ENCODE data around the gene PFKM. TPM values are rescaled to one million over a fixed set of nuclear protein-coding genes. Genes with fewer than 3 reads are reported as not detected.

Gene PFKM
- total RNA-seq, 1 donor from 2014 or later, result 22.8 TPM

DNA sequence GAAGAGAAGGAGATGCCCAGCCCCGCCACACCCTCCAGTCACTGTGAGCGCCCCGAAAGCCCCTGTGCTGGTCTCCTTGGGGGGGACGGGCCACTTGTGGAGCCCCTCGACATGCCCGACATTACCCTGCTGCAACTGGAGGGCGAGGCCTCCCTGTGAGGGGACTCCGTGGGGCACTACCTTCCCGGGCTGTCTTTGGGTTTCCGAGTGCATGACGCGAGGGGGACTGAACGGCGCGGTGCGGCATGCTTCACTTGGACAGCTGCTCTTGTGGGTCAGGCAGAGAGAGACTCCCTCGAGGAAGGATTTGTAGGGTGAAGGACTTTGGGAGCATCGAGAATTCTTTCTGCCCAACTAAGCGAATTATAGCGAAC, 65.4 kb downstream of the PFKM start:
- intact Hi-C loops (cut with micrococcal nuclease), result loop anchor here (5.0 to 10.0 kb wide), 2 partner anchors 168 to 1820 kb away; partner anchors contain the start of gene ZNF641

DNA sequence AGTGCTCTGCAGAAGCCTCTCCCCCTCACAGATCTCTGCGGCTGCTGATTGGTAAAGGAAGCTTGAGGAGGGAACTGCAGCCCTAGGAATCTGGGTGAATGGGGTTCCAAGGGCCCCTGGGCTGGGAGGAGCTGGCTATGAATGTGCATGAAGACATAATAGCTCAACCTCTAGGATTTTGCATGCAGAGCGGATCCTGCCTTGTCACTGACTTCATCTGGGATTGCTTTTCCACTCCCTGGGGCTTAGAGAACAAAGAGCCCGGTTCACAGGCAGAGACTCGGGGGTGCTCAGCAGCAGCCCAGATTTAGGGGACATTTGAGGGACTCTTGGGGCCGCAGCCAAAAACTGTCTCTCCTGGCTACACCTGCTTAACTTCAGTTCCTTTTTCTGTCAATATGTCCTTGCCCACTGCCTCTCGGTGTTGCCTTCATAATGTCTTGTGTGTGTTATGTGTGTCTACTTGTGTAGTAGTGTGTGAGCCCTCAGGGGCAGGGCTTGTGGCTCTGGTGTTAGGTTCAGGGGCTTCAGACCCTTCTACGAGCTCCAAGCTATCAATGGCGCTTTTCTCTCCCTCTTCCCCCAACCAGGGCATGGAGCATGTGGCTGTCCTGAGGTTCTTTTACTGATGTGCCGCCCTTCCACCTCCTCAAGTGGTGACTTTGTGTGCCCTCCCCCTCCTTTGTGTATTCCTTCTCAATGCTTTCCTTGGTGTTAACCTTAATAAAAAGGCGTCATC, 66.2 kb downstream of the PFKM start:
- intact Hi-C loops (cut with micrococcal nuclease), result loop anchor here (10.0 kb wide), 1 partner anchor 1821 kb away; no protein-coding TSS in a partner anchor

GRCh38 chr12:48187916-48188695, 68.9 kb downstream of the PFKM start:
- intact Hi-C loops (cut with micrococcal nuclease), result loop anchor here (2.0 to 10.0 kb wide), 2 partner anchors 225 to 1823 kb away; partner anchors contain the start of gene TMEM106C

- intact Hi-C loops (cut with micrococcal nuclease), result loop anchor here (1.0 to 10.0 kb wide), 7 partner anchors 8 to 1825 kb away; partner anchors contain the start of genes KANSL2 and TMEM106C
These were observed 70.4 kb downstream of the PFKM start for GRCh38 chr12:48189331-48190125.

GRCh38 chr12:48191096-48191495, 71.9 kb downstream of the PFKM start:
- intact Hi-C loops (cut with micrococcal nuclease), result loop anchor here (10.0 kb wide), 1 partner anchor 494 kb away; the partner anchor contains the start of gene KANSL2

DNA sequence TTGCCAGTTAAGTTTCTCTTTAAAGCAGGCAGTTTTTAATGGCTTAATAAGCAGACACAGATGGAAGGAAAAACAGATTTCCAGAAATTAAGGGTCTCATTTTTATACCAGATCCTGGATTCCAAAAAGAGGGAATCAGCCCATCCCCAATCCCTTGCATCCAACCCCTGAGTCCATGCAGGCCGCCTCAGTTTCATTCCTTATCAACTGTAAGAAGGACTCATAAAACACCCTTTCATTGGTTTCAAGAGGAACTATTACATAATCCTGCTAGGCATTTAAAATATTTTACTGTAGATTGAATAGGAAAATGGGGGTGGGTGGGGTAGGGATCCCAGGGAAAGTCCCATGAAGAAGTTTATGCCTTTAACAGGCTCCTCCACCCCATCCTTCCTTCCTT, 73.7 kb downstream of the PFKM start:
- intact Hi-C loops (cut with micrococcal nuclease), result loop anchor here (10.0 kb wide), 1 partner anchor 492 kb away; the partner anchor contains the start of gene KANSL2

DNA sequence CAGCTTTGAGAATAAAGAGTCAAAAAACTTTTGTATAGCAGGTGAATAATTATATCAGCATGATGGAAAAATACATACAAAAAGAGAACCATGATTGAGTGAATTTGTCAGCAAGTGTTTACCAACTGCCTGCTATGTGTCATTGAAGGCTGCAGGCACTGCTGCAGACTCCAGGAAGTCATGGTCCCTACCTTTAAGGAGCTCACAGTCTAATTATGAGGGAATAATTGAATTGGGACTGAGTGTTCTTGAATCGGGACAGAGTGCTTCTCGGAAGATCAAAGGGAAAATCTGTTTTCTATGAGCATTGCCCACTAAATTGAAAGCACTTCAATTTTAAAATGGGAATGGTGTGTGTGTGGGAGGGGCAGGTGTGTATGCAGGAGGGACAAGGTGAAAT, 74.5 kb downstream of the PFKM start:
- intact Hi-C loops (cut with micrococcal nuclease), result loop anchor here (10.0 kb wide), 1 partner anchor 491 kb away; the partner anchor contains the start of gene KANSL2

DNA sequence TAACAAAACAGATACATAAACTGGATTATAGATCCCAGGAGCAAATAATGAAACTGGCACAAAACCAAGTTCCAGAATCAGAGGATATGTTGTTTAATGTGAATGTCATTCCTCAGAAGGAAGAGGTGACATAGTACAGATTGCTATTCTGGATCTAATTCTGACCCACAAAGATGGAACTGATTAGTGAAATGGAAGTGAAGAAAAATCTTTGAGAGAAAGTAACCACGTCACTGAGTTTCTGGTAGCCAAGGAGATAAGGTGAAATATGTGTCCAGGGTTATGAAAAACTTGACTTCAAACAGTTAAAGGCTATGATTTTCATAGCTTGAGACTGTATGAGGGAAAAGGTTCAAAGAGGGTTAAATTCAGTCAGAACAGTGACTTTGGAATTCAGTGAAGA, 75.6 kb downstream of the PFKM start:
- intact Hi-C loops (cut with micrococcal nuclease), result loop anchor here (5.0 to 10.0 kb wide), 2 partner anchors 258 to 490 kb away; partner anchors contain the start of gene KANSL2

Other genes starting within 250 kb of the PFKM start
- 103 and 105 TPM in 2 replicates for gene VDR, start 214.4 kb upstream of the PFKM start, total RNA-seq
- gene TMEM106C, start 155.8 kb upstream of the PFKM start, total RNA-seq, result 103 and 106 TPM in 2 replicates
- gene COL2A1, start 114.9 kb upstream of the PFKM start, total RNA-seq, result not detected in 2 replicates
- gene SENP1, start 13.3 kb upstream of the PFKM start, total RNA-seq, result 48.6 and 51.2 TPM in 2 replicates
- 42.3 and 45.5 TPM in 2 replicates for gene ASB8, start 38.2 kb downstream of the PFKM start, total RNA-seq
- 0.12 and 0.32 TPM in 2 replicates for gene CCDC184, start 64.3 kb downstream of the PFKM start, total RNA-seq
- gene OR10AD1, start 83.9 kb downstream of the PFKM start, total RNA-seq, result not detected in 2 replicates
- 23.9 and 26.2 TPM in 2 replicates for gene ZNF641, start 231.6 kb downstream of the PFKM start, total RNA-seq

Measured in T-helper 1 cell treated with Interleukin-12 subunit alpha and Interleukin-12 subunit beta and Interleukin-4 antibody, amounts not matched to agents 30 ng/mL and 1 ng/mL, for 36 hours (primary cell).